ENCODE measurements around the gene WIPF2. TPM values are rescaled to one million over a fixed set of nuclear protein-coding genes. Genes with fewer than 3 reads are reported as not detected.

Gene WIPF2
- polyA plus RNA-seq, 1 donor from 2014 or later: 11.4 TPM

- Mint-ChIP-seq H3K4me1 (peaks cover 6 to 13% (median 10%) of the 10 kb centered on the region in 3 donors), H3K4me3 (no peak overlapping the region), H3K27ac (no peak overlapping the region), H3K27me3 (no peaks in the 10 kb centered on the region), H3K36me3 (peaks cover 1% of the 10 kb centered on the region), H3K9me3 (no peaks in the 10 kb centered on the region)
These were observed 32.5 kb downstream of the WIPF2 start for GRCh38 chr17:40251576-40251975.

GRCh38 chr17:40253565-40253964 lies 34.5 kb downstream of the WIPF2 start:
- Mint-ChIP-seq H3K27ac (no peak overlapping the region), H3K4me3 (no peak overlapping the region), H3K9me3 (no peaks in the 10 kb centered on the region), H3K4me1 (peaks cover 3 to 12% (median 10%) of the 10 kb centered on the region in 3 donors), H3K36me3 (no peaks in the 10 kb centered on the region), H3K27me3 (no peaks in the 10 kb centered on the region)

GRCh38 chr17:40259505-40259904 lies 40.4 kb downstream of the WIPF2 start:
- Mint-ChIP-seq H3K9me3 (no peaks in the 10 kb centered on the region), H3K27ac (no peak overlapping the region), H3K36me3 (peaks cover 2% of the 10 kb centered on the region), H3K4me3 (no peak overlapping the region), H3K4me1 (peaks cover 0 to 2% (median 0%) of the 10 kb centered on the region in 3 donors), H3K27me3 (no peaks in the 10 kb centered on the region)

DNA sequence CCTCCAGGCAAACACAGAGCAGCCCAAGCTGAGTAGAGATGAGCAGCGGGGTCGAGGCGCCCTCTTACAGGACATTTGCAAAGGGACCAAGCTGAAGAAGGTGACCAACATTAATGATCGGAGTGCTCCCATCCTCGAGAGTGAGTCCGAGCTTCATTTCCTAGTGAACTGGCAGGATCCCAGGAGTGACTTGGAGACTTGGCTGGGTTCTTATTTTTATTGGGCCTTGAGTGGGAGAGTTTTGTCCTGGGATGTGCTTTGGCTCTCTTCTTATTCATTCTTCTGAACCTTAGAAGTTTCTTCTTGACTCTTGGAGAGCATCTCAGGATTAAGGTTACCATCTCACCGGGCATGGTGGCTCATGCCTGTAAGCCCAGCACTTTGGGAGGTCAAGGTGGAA lies 41.4 kb downstream of the WIPF2 start:
- Mint-ChIP-seq H3K36me3 (peaks cover 5% of the 10 kb centered on the region), H3K9me3 (no peaks in the 10 kb centered on the region), H3K4me1 (peaks cover 0 to 2% (median 0%) of the 10 kb centered on the region in 3 donors), H3K4me3 (no peak overlapping the region), H3K27me3 (no peaks in the 10 kb centered on the region), H3K27ac (no peak overlapping the region)

DNA sequence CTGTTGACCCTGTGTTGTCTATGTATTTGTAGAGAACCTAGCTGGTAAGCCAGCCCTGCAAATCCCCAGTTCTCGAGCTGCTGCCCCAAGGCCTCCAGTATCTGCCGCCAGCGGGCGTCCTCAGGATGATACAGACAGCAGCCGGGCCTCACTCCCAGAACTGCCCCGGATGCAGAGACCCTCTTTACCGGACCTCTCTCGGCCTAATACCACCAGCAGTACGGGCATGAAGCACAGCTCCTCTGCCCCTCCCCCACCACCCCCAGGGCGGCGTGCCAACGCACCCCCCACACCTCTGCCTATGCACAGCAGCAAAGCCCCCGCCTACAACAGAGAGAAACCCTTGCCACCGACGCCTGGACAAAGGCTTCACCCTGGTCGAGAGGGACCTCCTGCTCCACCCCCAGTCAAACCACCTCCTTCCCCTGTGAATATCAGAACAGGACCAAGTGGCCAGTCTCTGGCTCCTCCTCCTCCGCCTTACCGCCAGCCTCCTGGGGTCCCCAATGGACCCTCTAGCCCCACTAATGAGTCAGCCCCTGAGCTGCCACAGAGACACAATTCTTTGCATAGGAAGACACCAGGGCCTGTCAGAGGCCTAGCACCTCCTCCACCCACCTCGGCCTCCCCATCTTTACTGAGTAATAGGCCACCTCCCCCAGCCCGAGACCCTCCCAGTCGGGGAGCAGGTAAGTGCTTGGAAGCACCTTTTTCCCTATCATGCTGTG lies 45.5 kb downstream of the WIPF2 start:
- Mint-ChIP-seq H3K27me3 (no peaks in the 10 kb centered on the region), H3K36me3 (peaks cover 5% of the 10 kb centered on the region), H3K4me3 (peak overlapping the region in 1 of 4 donors; percentile 45), H3K27ac (no peak overlapping the region), H3K4me1 (no peaks in the 10 kb centered on the region), H3K9me3 (no peaks in the 10 kb centered on the region)

DNA sequence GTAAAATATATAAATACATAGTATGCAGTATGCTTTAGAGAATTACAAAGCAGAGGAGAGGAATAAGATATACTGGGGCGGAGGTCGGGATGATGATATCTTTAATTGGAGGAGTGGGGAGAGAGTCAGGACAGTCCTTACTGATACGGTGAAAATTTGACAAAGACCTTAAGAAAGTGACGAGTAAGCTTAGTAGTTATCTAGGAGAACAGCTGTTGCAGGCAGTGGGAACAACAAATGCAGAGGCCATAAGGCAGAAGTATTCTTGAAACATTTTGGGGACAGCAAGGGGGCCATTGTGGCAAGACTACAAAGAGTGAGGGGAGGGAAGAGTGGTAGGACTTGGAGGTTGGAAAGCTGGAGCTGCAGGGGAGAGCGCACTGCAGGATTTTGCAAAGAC lies 46.2 kb downstream of the WIPF2 start:
- no peaks in the 10 kb centered on the region for H3K9me3 Mint-ChIP-seq
- peaks cover 5% of the 10 kb centered on the region for H3K36me3 Mint-ChIP-seq
- H3K27ac Mint-ChIP-seq: no peak overlapping the region
- H3K4me1 Mint-ChIP-seq: no peaks in the 10 kb centered on the region
- no peaks in the 10 kb centered on the region for H3K27me3 Mint-ChIP-seq
- H3K4me3 Mint-ChIP-seq: no peak overlapping the region

- peaks cover 5% of the 10 kb centered on the region for H3K36me3 Mint-ChIP-seq
These were observed 47.8 kb downstream of the WIPF2 start for GRCh38 chr17:40266882-40267281.

GRCh38 chr17:40268141-40268712 lies 49.1 kb downstream of the WIPF2 start:
- no peaks in the 10 kb centered on the region for H3K9me3 Mint-ChIP-seq

More at GRCh38 chr17:40266882-40267281, 47.8 kb downstream of the WIPF2 start:
- H3K4me1 Mint-ChIP-seq: no peaks in the 10 kb centered on the region
- no peak overlapping the region for H3K4me3 Mint-ChIP-seq
- no peaks in the 10 kb centered on the region for H3K27me3 Mint-ChIP-seq
- H3K27ac Mint-ChIP-seq: no peak overlapping the region
- H3K9me3 Mint-ChIP-seq: no peaks in the 10 kb centered on the region

GRCh38 chr17:40278414-40278813 lies 59.3 kb downstream of the WIPF2 start:
- Mint-ChIP-seq H3K36me3 (peaks cover 5% of the 10 kb centered on the region), H3K27ac (peak overlapping the region in 1 of 3 donors; percentile 19), H3K4me1 (peaks cover 4 to 8% (median 5%) of the 10 kb centered on the region in 3 donors), H3K27me3 (no peaks in the 10 kb centered on the region), H3K9me3 (no peaks in the 10 kb centered on the region), H3K4me3 (no peak overlapping the region)

More at GRCh38 chr17:40268141-40268712, 49.1 kb downstream of the WIPF2 start:
- Mint-ChIP-seq H3K27me3 (no peaks in the 10 kb centered on the region), H3K36me3 (peaks cover 2% of the 10 kb centered on the region), H3K4me1 (peaks cover 0 to 2% (median under 1%) of the 10 kb centered on the region in 3 donors), H3K27ac (no peak overlapping the region), H3K4me3 (no peak overlapping the region)

DNA sequence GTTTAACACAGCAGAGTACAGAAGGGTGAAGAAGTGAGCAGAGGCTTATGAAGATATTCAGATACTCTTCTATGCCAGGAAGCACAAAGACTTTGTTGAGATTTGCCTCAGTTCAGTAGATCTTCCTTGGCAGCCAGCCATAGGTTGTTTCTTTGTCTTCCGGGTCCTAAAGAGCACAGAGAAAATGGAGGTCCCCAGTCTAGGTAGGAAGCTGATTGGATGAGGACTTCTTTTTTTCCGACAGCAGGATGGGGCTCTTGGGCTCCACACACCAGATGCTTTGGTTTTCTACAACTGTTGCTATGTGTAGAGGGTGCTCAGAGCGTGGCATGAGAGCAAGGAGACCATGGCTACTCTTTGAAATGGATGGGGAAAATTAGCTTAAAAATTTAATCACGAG lies 60.3 kb downstream of the WIPF2 start:
- Mint-ChIP-seq H3K36me3 (peaks cover 5% of the 10 kb centered on the region), H3K4me1 (peaks cover 4 to 6% (median 5%) of the 10 kb centered on the region in 3 donors), H3K9me3 (no peaks in the 10 kb centered on the region), H3K4me3 (no peak overlapping the region), H3K27ac (no peak overlapping the region), H3K27me3 (no peaks in the 10 kb centered on the region)

DNA sequence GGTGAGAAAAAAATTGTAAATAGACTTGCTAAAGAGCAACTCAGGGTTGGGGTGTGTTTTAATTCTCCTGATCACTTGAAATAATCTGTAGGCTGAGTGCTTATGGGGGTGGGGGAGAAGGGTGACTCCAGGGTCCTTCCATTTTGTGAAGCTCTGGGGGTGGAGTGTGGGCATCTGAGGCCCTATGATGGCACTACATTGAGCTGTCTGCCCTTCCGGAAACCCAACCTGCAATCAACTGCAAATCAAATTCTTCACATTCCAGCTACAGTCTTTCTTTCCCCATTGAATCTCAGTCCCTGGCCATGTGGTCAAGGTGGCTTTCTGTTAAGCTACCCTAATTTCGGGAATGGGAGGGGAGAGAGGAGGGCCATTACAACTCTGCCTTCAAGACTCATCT lies 62.6 kb downstream of the WIPF2 start:
- H3K9me3 Mint-ChIP-seq: no peaks in the 10 kb centered on the region
- H3K4me1 Mint-ChIP-seq: peaks cover 0 to 1% (median 0%) of the 10 kb centered on the region in 3 donors
- no peak overlapping the region for H3K4me3 Mint-ChIP-seq
- no peaks in the 10 kb centered on the region for H3K27me3 Mint-ChIP-seq
- no peak overlapping the region for H3K27ac Mint-ChIP-seq
- peaks cover 4% of the 10 kb centered on the region for H3K36me3 Mint-ChIP-seq

- H3K9me3 Mint-ChIP-seq: no peaks in the 10 kb centered on the region
- H3K36me3 Mint-ChIP-seq: peaks cover 4% of the 10 kb centered on the region
- H3K4me3 Mint-ChIP-seq: no peak overlapping the region
- peak overlapping the region in 1 of 3 donors; percentile 37 for H3K27ac Mint-ChIP-seq
- no peaks in the 10 kb centered on the region for H3K27me3 Mint-ChIP-seq
- H3K4me1 Mint-ChIP-seq: peaks cover 6 to 12% (median 10%) of the 10 kb centered on the region in 3 donors
These were observed 64.6 kb downstream of the WIPF2 start for GRCh38 chr17:40283662-40284061.

DNA sequence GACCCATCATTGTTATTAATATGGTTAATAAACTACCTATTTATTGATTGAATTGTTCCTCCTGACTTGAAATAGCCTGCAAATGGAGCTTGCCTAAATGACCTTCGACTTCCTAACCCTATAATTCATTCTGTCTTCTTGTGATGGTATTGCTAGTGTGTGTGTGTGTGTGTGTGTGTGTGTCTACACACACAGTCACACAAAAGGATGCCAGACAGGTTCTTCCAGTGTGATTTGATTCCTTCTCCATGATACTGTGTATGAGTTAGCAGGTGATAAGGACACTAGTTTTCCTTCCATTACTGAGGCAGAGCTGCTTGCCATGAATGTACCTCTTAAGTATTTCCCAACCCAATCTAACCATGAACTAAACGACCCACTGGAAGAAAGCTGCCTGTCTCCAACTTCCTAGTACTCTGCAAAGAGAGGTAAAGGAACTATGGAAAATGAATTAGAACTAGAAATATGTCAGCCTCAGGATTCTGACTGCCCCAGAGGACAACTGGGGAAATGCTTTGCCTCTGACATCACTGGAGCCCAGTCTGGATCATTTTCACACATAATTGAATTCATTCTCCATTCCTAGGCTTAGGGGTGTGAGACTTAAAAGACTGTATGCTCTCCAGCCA lies 65.1 kb downstream of the WIPF2 start:
- Mint-ChIP-seq H3K9me3 (no peaks in the 10 kb centered on the region), H3K27ac (peak overlapping the region in 2 of 3 donors; percentile 5 to 80), H3K27me3 (no peaks in the 10 kb centered on the region), H3K4me3 (no peak overlapping the region), H3K4me1 (peaks cover 6 to 13% (median 12%) of the 10 kb centered on the region in 3 donors), H3K36me3 (peaks cover 4% of the 10 kb centered on the region)

DNA sequence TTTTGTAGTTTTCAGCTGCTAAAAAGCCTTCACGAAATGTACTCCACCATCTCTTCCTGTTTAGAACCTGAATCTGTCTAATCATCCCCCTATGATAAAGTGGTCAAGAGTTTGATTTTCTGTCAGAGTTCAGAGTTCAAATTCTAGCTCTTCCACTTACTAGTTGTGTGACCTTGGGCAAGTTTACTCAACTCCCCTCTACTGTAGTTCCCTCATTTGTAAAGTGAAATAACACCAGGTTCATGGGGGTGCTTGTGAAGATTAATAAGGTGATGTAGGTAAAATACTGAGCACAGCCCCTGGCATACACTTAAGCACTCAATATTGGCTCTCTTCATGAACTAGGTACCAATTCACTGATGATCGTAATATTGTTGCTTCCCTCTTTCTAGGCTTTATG lies 67.4 kb downstream of the WIPF2 start:
- H3K27me3 Mint-ChIP-seq: no peaks in the 10 kb centered on the region
- H3K9me3 Mint-ChIP-seq: no peaks in the 10 kb centered on the region
- H3K4me1 Mint-ChIP-seq: peaks cover 6 to 15% (median 15%) of the 10 kb centered on the region in 3 donors
- no peak overlapping the region for H3K27ac Mint-ChIP-seq
- H3K4me3 Mint-ChIP-seq: no peak overlapping the region
- H3K36me3 Mint-ChIP-seq: peaks cover 2% of the 10 kb centered on the region

DNA sequence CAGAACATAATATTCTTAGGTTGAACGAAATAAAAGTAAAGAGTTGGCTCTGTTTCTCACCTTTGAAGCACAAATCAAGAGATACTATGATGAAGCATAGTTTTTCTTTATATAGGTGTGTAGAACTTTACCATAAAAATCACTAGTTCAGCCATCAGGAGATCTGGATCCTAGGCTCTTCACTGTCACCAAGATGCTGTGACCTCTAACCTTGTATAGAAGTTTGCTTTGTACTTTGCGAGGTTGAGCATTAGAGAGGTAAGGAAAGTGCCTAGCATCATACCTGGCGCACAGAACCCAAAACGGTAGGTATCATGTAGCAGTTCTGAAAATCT lies 68.0 kb downstream of the WIPF2 start:
- Mint-ChIP-seq H3K27ac (peak overlapping the region; percentile 33 to 93 (median 80)), H3K36me3 (peaks cover 2% of the 10 kb centered on the region), H3K4me3 (peak overlapping the region in 3 of 4 donors; percentile 94 to 99 (median 98)), H3K27me3 (no peaks in the 10 kb centered on the region), H3K4me1 (peaks cover 6 to 15% (median 15%) of the 10 kb centered on the region in 3 donors), H3K9me3 (no peaks in the 10 kb centered on the region)

Data from IgD-negative memory B cell (primary cell).